ENCODE measurements around the gene MATN3. TPM values are rescaled to one million over a fixed set of nuclear protein-coding genes. Genes with fewer than 3 reads are reported as not detected.

MATN3 gene
- polyA plus RNA-seq, 1 of the 3 experiments (the other 2 are of a cell fraction): 5.9 TPM

DNA sequence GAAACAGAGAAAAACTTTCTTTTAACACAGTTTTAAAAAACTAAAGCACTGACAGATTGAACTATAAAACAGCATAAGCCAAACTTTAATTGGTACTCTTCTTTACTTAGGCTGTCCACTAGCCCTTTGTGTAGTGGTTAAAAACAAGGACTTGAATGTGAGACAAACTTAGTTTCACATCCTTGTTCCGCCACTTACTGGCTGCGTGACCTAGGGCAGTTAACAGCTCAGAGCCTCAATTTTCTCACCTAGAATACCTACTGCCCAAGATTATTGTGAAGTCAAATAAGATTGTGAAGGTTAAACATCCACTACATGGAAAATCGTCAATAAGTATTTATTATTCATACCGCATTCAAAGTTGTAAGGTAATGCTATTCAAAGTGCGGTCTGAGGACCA is 24.5 kb downstream of the MATN3 start:
- H3K27me3 ChIP-seq (ENCODE audit: insufficient read depth): no peaks in the 10 kb centered on the region
- ChIA-PET CTCF (interaction anchor here (0.9 to 3.2 kb wide), 6 partner anchors 27 to 339 kb away, joined by 3 to 23 read pairs (median 4); no protein-coding TSS in a partner anchor), POLR2A (no interaction called here)
- H3K4me1 ChIP-seq (ENCODE audit: control insufficient read depth in 1 of 2, insufficient read depth in 2 of 2, low read depth in 1 of 2, low read length in 1 of 2): peaks cover 17 to 28% of the 10 kb centered on the region in 2 experiments; a peak in 3 of 4 replicates
- 92% methylated on average over 5 of the region's 5 CpGs for WGBS (ENCODE audit: low lambda C conversion rate)
- H3K9me3 ChIP-seq: no peaks in the 10 kb centered on the region
- no peak for TF ChIP-seq MXI1 (IDR thresholded peaks at IDR 0.05; ENCODE audit: low read depth, low read length)
- no peak for TF ChIP-seq TCF12 (IDR thresholded peaks at IDR 0.05)
- TF ChIP-seq, protein P1, sequence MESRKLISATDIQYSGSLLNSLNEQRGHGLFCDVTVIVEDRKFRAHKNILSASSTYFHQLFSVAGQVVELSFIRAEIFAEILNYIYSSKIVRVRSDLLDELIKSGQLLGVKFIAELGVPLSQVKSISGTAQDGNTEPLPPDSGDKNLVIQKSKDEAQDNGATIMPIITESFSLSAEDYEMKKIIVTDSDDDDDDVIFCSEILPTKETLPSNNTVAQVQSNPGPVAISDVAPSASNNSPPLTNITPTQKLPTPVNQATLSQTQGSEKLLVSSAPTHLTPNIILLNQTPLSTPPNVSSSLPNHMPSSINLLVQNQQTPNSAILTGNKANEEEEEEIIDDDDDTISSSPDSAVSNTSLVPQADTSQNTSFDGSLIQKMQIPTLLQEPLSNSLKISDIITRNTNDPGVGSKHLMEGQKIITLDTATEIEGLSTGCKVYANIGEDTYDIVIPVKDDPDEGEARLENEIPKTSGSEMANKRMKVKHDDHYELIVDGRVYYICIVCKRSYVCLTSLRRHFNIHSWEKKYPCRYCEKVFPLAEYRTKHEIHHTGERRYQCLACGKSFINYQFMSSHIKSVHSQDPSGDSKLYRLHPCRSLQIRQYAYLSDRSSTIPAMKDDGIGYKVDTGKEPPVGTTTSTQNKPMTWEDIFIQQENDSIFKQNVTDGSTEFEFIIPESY (IDR thresholded peaks at IDR 0.05; ENCODE audit: borderline replicate concordance, low read depth): no peak
- TF ChIP-seq ELF1 (IDR thresholded peaks at IDR 0.05): no peak
- no peak for TF ChIP-seq IRF3 (IDR thresholded peaks at IDR 0.05; ENCODE audit: low read depth, low read length)
- TF ChIP-seq JUND (IDR thresholded peaks at IDR 0.05): no peak
- H3K36me3 ChIP-seq (replicated peaks in 1 of 2; ENCODE audit: control insufficient read depth in 1 of 2, insufficient read depth in 2 of 2, low read length in 1 of 2): peaks cover 8 to 40% of the 10 kb centered on the region in 2 experiments
- no peaks in the 10 kb centered on the region for H3K9me2 ChIP-seq
- no peak overlapping the region for H2AFZ ChIP-seq (ENCODE audit: low read depth)
- no peak overlapping the region for H3K27ac ChIP-seq (ENCODE audit: low read depth in 2 of 2, low read length in 1 of 2)
- H3K4me2 ChIP-seq: peak overlapping the region; percentile 89
- DNase-seq: no peak
- H3K79me2 ChIP-seq (ENCODE audit: insufficient read depth): peaks cover 40% of the 10 kb centered on the region; the same call in 1 of the 2 replicates
- no peak overlapping the region for H3K9ac ChIP-seq
- H4K20me1 ChIP-seq (ENCODE audit: insufficient read depth): no peaks in the 10 kb centered on the region
- peak overlapping the region in 1 of 2 experiments; percentile 84; a peak in 2 of 4 replicates for H3K4me3 ChIP-seq (ENCODE audit: low read depth in 2 of 2, low read length in 1 of 2)
- H3F3A ChIP-seq (replicated peaks; ENCODE audit: insufficient read depth): peaks cover 8% of the 10 kb centered on the region

- Histone ChIP-seq H3K4me3 (ENCODE audit: low read depth in 2 of 2, low read length in 1 of 2) (no peak overlapping the region), H4K20me1 (ENCODE audit: insufficient read depth) (no peaks in the 10 kb centered on the region), H3K9me3 (no peaks in the 10 kb centered on the region), H3K4me2 (no peak overlapping the region), H3K9me2 (no peaks in the 10 kb centered on the region), H3K27me3 (ENCODE audit: insufficient read depth) (no peaks in the 10 kb centered on the region), H3K4me1 (ENCODE audit: control insufficient read depth in 1 of 2, insufficient read depth in 2 of 2, low read depth in 1 of 2, low read length in 1 of 2) (peaks cover 5 to 11% of the 10 kb centered on the region in 2 experiments; a peak in 3 of 4 replicates), H3K27ac (ENCODE audit: low read depth in 2 of 2, low read length in 1 of 2) (no peak overlapping the region), H3K9ac (no peak overlapping the region), H3K36me3 (replicated peaks in 1 of 2; ENCODE audit: control insufficient read depth in 1 of 2, insufficient read depth in 2 of 2, low read length in 1 of 2) (peaks cover 47 to 87% of the 10 kb centered on the region in 2 experiments), H3F3A (replicated peaks; ENCODE audit: insufficient read depth) (peaks cover 14% of the 10 kb centered on the region), H2AFZ (ENCODE audit: low read depth) (no peak overlapping the region), H3K79me2 (ENCODE audit: insufficient read depth) (peaks cover 18% of the 10 kb centered on the region; the same call in 1 of the 2 replicates)
- no peak for DNase-seq
- POLR2A ChIA-PET: no interaction called here
- 88% methylated on average over 1 of the region's 1 CpG for WGBS (ENCODE audit: low lambda C conversion rate)
- CTCF ChIA-PET: interaction anchor here (0.7 to 1.1 kb wide), 2 partner anchors 27 to 116 kb away, joined by 3 read pairs; no protein-coding TSS in a partner anchor
- peak; percentile 70; the same call in 1 of the 2 replicates for TF ChIP-seq FOSL2 (IDR thresholded peaks at IDR 0.05; ENCODE audit: borderline replicate concordance, low read depth)
- no peak for TF ChIP-seq YY1 (IDR thresholded peaks at IDR 0.05; ENCODE audit: low read depth)
- peak; percentile 60 for TF ChIP-seq JUND (IDR thresholded peaks at IDR 0.05)
- TF ChIP-seq CHD2 (IDR thresholded peaks at IDR 0.05; ENCODE audit: low read length, partially characterized antibody): no peak
- TF ChIP-seq, protein P2, sequence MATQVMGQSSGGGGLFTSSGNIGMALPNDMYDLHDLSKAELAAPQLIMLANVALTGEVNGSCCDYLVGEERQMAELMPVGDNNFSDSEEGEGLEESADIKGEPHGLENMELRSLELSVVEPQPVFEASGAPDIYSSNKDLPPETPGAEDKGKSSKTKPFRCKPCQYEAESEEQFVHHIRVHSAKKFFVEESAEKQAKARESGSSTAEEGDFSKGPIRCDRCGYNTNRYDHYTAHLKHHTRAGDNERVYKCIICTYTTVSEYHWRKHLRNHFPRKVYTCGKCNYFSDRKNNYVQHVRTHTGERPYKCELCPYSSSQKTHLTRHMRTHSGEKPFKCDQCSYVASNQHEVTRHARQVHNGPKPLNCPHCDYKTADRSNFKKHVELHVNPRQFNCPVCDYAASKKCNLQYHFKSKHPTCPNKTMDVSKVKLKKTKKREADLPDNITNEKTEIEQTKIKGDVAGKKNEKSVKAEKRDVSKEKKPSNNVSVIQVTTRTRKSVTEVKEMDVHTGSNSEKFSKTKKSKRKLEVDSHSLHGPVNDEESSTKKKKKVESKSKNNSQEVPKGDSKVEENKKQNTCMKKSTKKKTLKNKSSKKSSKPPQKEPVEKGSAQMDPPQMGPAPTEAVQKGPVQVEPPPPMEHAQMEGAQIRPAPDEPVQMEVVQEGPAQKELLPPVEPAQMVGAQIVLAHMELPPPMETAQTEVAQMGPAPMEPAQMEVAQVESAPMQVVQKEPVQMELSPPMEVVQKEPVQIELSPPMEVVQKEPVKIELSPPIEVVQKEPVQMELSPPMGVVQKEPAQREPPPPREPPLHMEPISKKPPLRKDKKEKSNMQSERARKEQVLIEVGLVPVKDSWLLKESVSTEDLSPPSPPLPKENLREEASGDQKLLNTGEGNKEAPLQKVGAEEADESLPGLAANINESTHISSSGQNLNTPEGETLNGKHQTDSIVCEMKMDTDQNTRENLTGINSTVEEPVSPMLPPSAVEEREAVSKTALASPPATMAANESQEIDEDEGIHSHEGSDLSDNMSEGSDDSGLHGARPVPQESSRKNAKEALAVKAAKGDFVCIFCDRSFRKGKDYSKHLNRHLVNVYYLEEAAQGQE (IDR thresholded peaks at IDR 0.05; ENCODE audit: low read depth, low read length): no peak
- TF ChIP-seq CTCF (IDR thresholded peaks at IDR 0.05): no peak
- TF ChIP-seq TEAD4 (IDR thresholded peaks at IDR 0.05; ENCODE audit: borderline replicate concordance, insufficient read depth): no peak
- TF ChIP-seq, protein P3, sequence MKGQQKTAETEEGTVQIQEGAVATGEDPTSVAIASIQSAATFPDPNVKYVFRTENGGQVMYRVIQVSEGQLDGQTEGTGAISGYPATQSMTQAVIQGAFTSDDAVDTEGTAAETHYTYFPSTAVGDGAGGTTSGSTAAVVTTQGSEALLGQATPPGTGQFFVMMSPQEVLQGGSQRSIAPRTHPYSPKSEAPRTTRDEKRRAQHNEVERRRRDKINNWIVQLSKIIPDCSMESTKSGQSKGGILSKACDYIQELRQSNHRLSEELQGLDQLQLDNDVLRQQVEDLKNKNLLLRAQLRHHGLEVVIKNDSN (IDR thresholded peaks at IDR 0.05; ENCODE audit: borderline replicate concordance, low read depth): no peak
- TF ChIP-seq, protein P4, sequence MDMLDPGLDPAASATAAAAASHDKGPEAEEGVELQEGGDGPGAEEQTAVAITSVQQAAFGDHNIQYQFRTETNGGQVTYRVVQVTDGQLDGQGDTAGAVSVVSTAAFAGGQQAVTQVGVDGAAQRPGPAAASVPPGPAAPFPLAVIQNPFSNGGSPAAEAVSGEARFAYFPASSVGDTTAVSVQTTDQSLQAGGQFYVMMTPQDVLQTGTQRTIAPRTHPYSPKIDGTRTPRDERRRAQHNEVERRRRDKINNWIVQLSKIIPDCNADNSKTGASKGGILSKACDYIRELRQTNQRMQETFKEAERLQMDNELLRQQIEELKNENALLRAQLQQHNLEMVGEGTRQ (IDR thresholded peaks at IDR 0.05; ENCODE audit: borderline replicate concordance, low read depth, low read length): no peak
- TF ChIP-seq IRF3 (IDR thresholded peaks at IDR 0.05; ENCODE audit: low read depth, low read length): no peak
Observed at GRCh38 chr2:19982268-19982667, 30.2 kb downstream of the MATN3 start.

All from SK-N-SH (cell line).